ENCODE data around the gene ZNF497.
A peak's percentile ranks its signal among the peaks of the same experiment; 100 is the strongest.
"Not testable (repeated sequence)": the region's sequence is repeated elsewhere in the genome, so short reads cannot be mapped to it uniquely, and the experiment has no call there.

ZNF497 gene

DNA sequence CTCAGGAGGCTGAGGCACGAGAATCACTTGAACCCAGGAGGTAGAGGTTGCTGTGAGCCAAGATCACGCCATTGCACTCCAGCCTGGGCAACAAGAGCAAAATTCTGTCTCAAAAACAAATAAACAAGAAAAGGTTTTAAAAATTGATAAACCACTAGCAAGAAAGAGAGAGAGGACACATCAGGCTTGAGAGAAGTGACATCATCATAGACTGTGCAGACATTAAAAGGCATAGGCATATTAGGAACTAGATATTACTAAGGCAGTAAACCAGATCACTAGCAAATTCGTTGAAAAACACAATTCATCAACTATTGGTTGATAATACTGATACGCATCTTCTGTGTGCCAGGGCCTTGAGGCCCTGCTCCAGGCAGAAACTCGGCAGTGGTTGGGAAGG, 17.0 kb downstream of the ZNF497 start:
- no peak for DNase-seq

DNA sequence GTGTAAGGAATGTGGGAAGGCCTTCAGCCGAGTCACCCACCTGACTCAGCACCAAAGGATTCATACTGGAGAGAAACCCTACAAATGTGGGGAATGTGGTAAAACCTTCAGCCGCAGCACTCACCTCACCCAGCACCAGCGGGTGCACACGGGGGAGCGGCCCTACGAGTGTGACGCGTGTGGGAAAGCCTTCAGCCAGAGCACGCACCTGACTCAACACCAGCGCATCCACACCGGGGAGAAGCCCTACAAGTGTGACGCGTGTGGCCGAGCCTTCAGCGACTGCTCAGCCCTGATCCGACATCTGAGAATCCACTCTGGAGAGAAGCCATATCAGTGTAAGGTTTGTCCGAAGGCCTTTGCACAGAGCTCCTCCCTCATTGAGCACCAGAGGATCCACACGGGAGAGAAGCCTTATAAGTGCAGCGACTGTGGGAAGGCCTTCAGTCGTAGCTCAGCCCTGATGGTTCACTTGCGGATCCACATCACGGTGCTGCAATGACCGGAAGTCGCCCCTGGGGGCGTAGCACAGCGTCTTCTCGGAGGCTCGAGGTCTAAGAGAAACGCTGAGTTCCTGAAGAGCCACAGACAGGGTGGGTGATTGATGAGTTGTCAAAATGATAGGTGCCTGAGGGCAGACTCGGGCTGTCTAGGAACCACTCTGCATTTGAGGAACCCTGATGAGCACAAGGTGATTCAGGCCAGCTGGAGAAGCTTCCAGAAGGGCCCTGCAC, 23.6 kb downstream of the ZNF497 start:
- DNase-seq = no peak

- DNase-seq = no peak
Observed at GRCh38 chr19:58338336-58338735, 24.2 kb downstream of the ZNF497 start.

GRCh38 chr19:58336820-58337219, 25.7 kb downstream of the ZNF497 start:
- no peak for DNase-seq

DNA sequence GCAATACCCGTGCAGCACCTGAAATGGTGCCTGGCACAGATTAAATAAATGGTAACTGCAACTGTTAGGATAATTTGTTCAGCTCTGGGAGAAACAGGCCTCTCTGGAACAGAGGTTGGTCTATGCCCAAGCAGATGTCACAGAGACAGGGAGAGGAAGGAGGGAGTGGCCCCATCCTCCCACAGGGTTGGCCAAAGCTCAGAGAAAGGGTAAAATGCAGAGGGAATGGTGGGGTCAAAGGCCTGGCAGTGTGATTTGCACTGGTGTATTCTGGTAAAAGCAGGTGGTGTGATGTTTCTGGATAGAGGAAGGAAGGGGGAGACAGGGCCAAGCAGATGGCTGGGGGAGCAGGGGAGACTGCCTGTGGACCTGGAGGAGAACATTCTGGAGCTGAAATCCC, 26.3 kb downstream of the ZNF497 start:
- DNase-seq = no peak

DNA sequence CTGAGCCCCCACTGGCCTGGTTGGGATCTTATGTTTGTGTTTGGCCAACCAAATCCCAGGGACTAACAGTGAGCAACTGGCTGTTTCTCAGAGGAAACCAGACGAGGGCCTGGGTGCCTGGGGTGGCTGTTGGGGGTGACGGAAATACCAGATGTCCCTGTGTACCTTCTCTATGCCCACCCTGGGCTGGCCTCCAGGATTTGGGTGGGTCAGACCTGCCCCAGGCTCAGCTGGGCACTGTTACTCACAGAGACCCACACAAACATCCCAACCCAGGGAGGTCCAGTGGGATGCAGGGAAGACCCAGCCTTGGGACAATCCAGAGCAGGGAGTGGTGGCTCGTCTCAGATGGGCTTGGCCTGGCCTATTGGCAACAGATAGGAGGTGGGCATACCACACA, 26.9 kb downstream of the ZNF497 start:
- DNase-seq = no peak

- DNase-seq = no peak
Observed at GRCh38 chr19:58334691-58335249, 27.8 kb downstream of the ZNF497 start.

DNA sequence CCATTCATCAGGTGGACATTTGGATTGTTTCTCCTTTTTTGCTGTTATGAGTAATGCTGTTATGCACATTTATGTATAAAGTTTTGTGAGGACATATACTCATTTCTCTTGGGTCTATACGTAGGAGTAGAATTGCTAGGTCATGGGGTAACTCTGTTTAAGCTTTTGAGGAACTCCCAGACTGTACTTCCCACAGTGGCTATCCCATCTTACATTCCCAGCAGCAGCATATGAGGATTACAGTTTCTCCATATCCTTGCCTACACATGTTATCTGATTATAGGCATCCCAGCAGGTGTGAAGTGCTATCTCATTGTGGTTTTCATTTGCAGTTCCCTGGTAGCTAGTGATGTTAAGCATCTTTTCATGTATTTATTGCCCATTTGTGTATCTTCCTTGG, 29.9 kb downstream of the ZNF497 start:
- no peak for DNase-seq

DNA sequence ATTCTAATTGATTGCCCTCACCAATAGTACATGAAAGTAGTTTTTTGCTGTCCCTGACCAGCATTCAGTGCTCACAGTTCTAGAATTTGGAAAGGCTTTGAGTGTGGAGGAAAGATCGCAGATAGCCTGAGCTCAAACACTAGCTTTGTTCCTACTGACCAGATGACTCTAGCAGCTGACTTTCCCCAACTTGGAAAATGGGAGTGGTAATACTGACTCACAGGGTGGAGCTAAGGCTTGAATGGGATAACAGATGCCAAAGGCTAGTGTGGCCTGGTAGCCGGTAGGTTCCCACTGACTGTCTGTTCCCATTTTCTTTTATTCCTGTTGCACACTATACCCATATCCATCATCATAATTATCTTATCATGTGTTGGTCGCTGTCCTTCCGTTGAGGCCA, 32.1 kb downstream of the ZNF497 start:
- no peak for DNase-seq

DNA sequence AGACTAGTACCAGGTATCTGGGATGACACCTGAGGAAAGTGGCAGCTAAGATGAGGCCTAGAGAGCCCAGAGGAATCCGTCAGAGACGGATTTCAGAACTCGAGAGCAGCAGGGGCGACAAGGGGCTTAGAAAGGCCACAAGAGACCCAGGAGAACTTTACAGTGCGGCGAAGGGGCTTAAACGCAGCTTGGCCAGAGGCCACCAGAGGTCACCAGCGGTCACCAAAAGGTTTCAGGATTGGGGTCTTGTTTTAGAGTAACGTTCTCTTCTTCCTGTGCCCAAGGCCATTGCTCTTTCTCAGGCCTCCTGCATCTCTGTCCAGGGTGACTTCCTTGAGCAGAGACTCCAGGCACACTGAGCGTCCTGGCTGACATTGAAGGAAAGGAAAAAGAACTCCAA, 33.6 kb downstream of the ZNF497 start:
- DNase-seq = no peak

- peak; percentile 87 for DNase-seq
Observed at GRCh38 chr19:58326914-58327726, 35.4 kb downstream of the ZNF497 start, which contains the start of gene ZSCAN22. Gene ZSCAN22, plus strand, starts transcription at chr19:58326994. Its CDS starts 7,809 bp downstream, at chr19:58334803.

DNA sequence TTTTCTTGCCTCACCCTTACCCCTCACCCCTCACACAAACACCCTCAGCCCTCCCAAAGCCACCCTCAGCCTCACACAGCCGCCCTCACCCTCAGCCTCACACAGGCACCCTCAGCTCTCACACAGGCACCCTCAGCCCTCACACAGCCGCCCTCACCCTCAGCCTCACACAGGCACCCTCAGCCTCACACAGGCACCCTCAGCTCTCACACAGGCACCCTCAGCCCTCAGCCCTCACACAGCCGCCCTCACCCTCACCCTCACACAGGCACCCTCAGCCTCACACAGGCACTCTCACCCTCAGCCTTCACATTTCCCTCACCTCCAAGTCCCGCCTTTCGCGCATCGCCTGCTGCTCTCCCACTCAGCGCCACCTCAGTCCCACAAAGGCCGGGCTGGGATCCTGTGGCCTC, 36.0 kb downstream of the ZNF497 start:
- DNase-seq = no peak

- DNase-seq = no peak
Observed at GRCh38 chr19:58325311-58326022, 37.1 kb downstream of the ZNF497 start.

DNA sequence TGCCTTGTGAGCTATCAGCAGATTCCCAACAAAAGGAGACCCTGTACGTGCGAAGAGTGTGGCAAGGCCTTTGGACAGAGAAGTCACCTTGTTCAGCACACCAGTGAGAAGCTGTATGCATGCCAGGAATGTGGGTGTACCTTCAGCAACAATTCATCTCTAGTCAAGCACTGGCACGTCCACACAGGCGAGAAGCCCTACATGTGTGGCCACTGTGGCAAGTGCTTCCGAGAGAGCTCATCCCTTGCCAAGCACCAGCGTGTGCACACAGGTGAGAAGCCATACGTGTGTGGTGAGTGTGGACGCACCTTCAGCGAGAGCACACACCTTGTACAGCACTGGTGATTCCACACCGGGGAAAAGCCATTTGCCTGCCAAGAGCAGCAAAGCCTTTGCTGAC, 43.3 kb downstream of the ZNF497 start:
- DNase-seq = no peak

GRCh38 chr19:58318297-58318696, 44.3 kb downstream of the ZNF497 start:
- no peak for DNase-seq

GRCh38 chr19:58317476-58318072, 45.0 kb downstream of the ZNF497 start:
- DNase-seq = no peak

DNA sequence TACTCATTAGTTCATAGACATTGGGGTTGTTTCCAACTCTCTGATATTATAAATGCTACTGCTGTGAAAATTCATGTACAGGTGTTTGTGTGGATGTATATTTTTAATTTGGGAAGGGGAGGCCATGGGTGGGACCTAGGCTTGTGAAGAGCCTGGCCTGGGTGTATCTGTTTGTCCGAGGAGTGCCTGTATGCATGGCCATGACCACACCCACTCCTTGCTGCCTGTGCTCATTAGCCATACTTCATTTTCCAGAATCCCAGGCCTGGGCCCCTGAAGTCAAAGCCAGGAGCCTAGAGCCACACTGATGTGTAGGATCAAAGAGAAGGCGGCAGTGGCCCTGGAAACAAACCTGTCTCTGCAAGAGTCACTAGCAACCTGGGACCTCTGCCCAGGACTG, 47.0 kb downstream of the ZNF497 start:
- DNase-seq = no peak

DNA sequence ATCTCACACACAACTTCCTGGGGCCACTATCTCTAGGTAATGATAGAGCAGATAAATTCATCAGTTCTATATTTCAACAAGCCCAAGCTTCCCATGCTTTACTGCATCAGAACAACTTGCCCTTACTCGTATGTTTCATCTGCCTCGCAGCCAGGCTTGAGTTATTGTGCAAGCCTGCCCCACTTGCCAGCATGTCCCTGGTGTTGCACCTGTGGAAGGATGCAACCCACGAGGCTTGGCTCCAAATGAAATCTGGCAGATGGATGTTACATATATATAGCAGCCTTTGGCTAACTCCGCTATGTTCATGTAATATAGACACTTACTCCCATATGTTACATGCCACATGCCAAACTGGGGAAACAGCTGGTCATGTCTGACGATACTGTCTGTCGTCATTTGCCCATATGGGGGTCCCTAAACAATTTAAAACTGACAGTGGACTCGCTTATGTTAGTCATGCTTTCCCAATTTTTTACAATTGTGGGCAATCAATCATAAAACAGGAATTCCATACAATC, 51.1 kb downstream of the ZNF497 start:
- no peak for DNase-seq

DNA sequence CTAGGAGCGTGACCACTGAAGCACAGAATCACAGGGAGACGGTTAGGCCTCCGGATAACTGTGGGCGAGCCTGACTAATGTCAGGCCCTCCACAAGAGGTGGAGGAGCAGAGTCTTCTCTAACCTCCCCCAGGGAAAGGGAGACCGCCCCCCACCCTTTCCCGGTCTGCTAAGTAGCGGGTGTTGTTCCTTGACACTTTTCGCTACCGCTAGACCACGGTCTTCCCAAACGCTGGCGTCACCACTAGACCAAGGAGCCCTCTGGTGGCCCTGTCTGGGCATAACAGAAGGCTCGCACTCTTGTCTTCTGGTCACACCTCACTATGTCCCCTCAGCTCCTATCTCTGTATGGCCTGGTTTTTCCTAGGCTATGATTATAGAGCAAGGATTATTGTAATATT, 51.9 kb downstream of the ZNF497 start:
- not testable (repeated sequence) for DNase-seq

DNA sequence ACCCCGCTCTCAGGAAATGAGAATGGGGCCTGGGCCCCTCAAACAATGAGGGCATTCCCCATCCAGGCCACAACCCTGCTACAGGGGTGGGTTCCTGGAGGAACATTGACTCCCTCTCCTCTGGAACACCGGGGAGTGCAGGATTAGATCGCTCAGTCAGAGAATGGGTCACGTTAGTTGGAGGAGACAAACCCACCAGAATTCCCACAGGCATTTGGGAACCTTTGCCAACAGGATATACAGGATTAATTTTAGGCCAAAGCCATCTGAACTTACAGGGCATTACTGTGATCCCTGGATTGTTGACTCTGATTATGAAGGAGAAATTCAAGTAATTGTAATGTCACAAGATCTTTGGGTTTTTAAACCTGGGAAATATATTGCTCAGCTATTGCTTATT, 54.8 kb downstream of the ZNF497 start:
- no peak for DNase-seq

GRCh38 chr19:58305932-58306323, 56.6 kb downstream of the ZNF497 start:
- DNase-seq = no peak

DNA sequence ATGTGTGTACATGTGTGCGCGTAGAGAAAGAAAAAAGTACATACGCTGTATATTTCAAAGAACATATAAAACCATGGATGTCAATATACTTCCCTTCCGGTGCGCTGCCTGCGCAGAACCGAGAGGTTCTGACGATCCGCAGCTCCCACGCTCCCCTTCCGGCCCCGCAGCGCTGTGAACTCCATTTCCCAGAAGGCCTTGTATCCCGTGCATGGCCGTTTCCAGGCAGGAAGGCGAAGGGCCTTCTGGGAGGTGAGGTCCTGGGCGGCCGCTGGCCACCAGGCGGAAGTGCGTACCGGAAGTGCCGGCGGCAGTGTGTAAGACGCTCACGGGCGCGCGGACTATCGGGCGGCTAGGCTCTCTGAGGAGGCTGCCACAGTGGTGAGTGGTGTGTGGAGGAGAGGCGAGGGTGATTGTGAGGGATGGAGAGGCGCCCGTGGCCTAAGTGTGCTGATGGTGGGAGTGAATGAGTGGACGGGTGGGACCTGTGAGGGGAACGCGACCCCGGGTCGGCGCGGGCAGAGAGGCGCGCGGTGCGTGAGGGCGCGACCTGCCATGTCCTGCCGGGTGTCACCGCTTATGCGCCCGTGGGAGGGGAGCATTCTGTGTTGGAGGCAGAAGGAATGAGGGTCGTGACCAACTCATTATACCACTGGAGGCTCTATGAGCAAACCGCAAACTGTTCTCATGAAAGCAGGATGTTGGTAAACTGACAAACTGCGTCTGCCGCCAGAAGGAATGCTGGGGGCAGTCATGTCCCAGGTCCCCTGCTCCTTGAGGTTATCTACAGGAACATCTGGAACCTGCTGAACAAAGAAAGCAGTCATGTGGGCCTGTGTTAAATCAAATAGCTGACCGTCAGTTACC, 57.3 kb downstream of the ZNF497 start, which contains the start of gene ERVK3-1:
TSS of gene ERVK3-1 (plus strand) at position 313 of the 867 bp plus-strand sequence. CDS start 6,792 bp downstream, outside the sequence.
- DNase-seq = peak; percentile 89
